Heart right ventricle (tissue), 16 donors: ENCODE results near the gene ST3GAL4. TPM values are rescaled to one million over a fixed set of nuclear protein-coding genes. Genes with fewer than 3 reads are reported as not detected.
A peak's percentile ranks its signal among the peaks of the same experiment; 100 is the strongest.

Experiments used
- ATAC-seq, 8 donors: fragments of 200-7000 bp; cut with Tn5 transposase; one replicate each; pipeline ENCODE4 v1.9.1; 2020; ENCODE audit warnings: mild to moderate bottlenecking in 8 of 8, moderate library complexity in 8 of 8, moderate number of reproducible peaks in 1 of 8
- DNase-seq, 2 donors: peaks; one replicate each; pipeline ENCODE4 v3.0.0-alpha.2; 2020
- H3K27ac ChIP-seq, 10 donors: fragments of 200-600 bp; sonication (generic) in 2 of 10; one replicate each; pipeline versions ENCODE4 v1.5.0 to v1.8.0; 2020 to 2022; ENCODE audit warnings: mild to moderate bottlenecking in 3 of 10
- H3K27me3 ChIP-seq, 7 donors: fragments of 200-600 bp; one replicate each; pipeline ENCODE4 v1.8.0; 2021 to 2022; ENCODE audit warnings: mild to moderate bottlenecking in 2 of 7
- H3K36me3 ChIP-seq, 9 donors: fragments of 200-600 bp; sonication (generic) in 1 of 9; one replicate each; pipeline versions ENCODE4 v1.5.0 to v1.8.0; 2020 to 2022; ENCODE audit warnings: mild to moderate bottlenecking in 2 of 9
- H3K4me1 ChIP-seq, 9 donors: fragments of 200-600 bp; sonication (generic) in 1 of 9; one replicate each; pipeline versions ENCODE4 v1.5.0 to v1.8.0; 2020 to 2022; ENCODE audit warnings: mild to moderate bottlenecking in 4 of 9
- H3K4me3 ChIP-seq, 10 donors: fragments of 200-600 bp; sonication (generic) in 2 of 10; one replicate each; pipeline versions ENCODE4 v1.5.0 to v1.8.0; 2020 to 2022; ENCODE audit warnings: mild to moderate bottlenecking in 7 of 10, moderate library complexity in 2 of 10
- H3K9me3 ChIP-seq, 11 donors: fragments of 200-600 bp in 10 of 11; sonication (generic) in 2 of 11; one replicate each; pipeline versions ENCODE4 v1.5.0 to v1.8.0; 2013 to 2022; ENCODE audit warnings: mild to moderate bottlenecking in 2 of 11, control low read depth in 1 of 11, moderate library complexity in 1 of 11
- WGBS, 2 donors: extraction: QIAGEN DNeasy Blood & Tissue Kit; methylation state at CpG; one replicate each; pipeline ENCODE4 v1.1.7; 2013; ENCODE audit warnings: inconsistent platforms in 1 of 2; 5-methylcytosine and 5-hydroxymethylcytosine counted together
- intact Hi-C, 10 donors: fragments of 100-400 bp; cut with DNase I; formaldehyde crosslinking; loops; one replicate each; pipeline versions ENCODE4 v1.11.1 to v1.14.2; 2022
- polyA plus RNA-seq, 2 donors: library from polyadenylated mRNA; stranded (reverse); fragments of 200-250 nt; gene quantifications; one replicate each; pipeline ENCODE4 v1.2.3, GENCODE V29; 2013
- total RNA-seq, 10 donors: library from RNA; stranded (reverse); fragmentation: NEBNext Ultra II Directional in 3 of 10; extraction: Animal tissue kit (Norgen Biotek cat#: 25700) in 3 of 10; gene quantifications; one replicate each; pipeline versions ENCODE4 v1.2.1 to v1.2.4, GENCODE V29; 2021 to 2023
- TF ChIP-seq, protein P1 (sequence below), 9 donors: fragments of 200-600 bp; sonication (generic) in 2 of 9; IDR thresholded peaks; one replicate each; pipeline versions ENCODE4 v1.5.0 to v1.8.0; 2021 to 2022; ENCODE audit warnings: antibody characterized with exemption in 9 of 9, mild to moderate bottlenecking in 5 of 9, moderate library complexity in 1 of 9
- donor health status: Arrhythmogenic right ventricular cardiomyopathy.
- donor health status: ischemic (EF 13 %, LVEDD 7.1; RV severe dilation, severe dysfunction).
- donor health status: healthy with polysubstance abuse.
- donor health status: DM: no; HTN: yes; CAD: no.
- donor health status: DM: no; HTN: no; CAD: no.
- donor health status: ischemic (EF 25% LVEDD 6.9; RV normal size, moderate dysfunction).
- donor health status: ischemic (EF 25% LVEDD 5.7; RV mildly dilated, moderate dysfunction).
- donor health status: healthy.
- donor health status: DM: yes; HTN: yes; CAD: no.
- donor health status: Ischemic cardiomyopathy.
- donor health status: ischemic (EF 35%, LVEDD 5.7; RV mildly dilated, moderate dysfunction).
- donor health status: nonischemic (EF 11% LVEDD 7.7; RV severe dilation, severe dysfunction).
- donor health status: DM: yes; HTN: yes; CAD: no.
- donor health status: PGD.
- donor health status: ischemic (EF 29% LVEDD 5.4; RV normal size, mild dysfunction).
- donor health status: nonischemic (EF 23%, LVEDD 6.1; RV moderate dilation, normal function).

ST3GAL4 gene
- total and polyA plus RNA-seq, 12 donors: 24.8 to 98.2 (median 44.8) TPM

DNA sequence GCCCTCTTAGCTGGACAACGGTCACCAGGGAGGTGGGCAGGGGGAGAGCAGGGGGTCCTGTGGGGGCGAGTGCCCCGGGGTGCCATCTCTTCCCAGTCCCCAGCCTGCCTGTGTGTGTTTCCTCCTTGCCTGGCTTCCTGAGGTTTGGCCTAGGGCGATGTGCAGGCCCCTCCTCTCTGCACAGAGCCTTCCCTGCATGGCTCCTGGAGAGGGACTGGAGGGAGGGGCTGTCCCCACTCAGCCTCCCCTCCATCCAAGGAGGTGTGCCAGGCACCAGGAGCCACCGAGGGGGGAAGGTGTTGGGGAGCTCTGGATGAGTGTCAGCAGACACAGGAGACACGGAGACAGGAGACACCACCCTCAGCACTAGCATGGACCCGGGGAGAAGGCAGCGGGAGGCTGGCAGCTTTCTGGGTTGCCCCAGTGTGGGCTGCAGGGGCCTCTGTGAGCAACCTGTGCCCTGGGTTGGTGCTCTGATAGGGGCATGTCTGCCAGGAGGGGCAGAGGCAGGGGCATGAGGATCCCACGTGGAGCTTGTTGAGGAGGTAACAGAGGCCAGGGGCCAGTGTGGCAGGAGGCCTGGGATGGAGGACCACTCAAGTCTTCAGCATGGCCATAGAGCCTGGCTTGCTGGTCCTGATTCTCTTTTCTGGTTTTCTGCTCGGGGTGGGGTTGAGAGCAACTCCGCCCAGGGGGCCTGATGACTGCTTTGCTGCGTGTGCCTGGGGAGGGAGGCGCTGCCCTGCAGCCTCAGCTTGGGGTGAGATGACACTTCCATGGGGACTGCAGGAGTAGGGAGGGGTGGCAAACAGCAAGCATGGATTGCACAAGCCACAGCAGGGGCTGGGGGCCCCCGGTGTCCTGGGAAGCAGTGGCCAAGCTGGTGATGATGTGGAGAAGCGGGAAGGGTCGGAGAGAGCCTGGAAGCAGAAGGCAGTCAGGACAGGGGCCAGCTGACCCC is 78.8 kb downstream of the ST3GAL4 start:
- peaks cover 6 to 76% (median 31%) of the 10 kb centered on the region in 9 donors for H3K4me1 ChIP-seq
- TF ChIP-seq, protein P1, sequence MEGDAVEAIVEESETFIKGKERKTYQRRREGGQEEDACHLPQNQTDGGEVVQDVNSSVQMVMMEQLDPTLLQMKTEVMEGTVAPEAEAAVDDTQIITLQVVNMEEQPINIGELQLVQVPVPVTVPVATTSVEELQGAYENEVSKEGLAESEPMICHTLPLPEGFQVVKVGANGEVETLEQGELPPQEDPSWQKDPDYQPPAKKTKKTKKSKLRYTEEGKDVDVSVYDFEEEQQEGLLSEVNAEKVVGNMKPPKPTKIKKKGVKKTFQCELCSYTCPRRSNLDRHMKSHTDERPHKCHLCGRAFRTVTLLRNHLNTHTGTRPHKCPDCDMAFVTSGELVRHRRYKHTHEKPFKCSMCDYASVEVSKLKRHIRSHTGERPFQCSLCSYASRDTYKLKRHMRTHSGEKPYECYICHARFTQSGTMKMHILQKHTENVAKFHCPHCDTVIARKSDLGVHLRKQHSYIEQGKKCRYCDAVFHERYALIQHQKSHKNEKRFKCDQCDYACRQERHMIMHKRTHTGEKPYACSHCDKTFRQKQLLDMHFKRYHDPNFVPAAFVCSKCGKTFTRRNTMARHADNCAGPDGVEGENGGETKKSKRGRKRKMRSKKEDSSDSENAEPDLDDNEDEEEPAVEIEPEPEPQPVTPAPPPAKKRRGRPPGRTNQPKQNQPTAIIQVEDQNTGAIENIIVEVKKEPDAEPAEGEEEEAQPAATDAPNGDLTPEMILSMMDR (IDR thresholded peaks at IDR 0.05): no peak
- 77 to 81% methylated on average over 16 of the region's 16 CpGs for whole genome bisulfite sequencing, 2 donors
- H3K9me3 ChIP-seq: no peaks in the 10 kb centered on the region
- no peaks in the 10 kb centered on the region for H3K36me3 ChIP-seq
- no peak overlapping the region for H3K4me3 ChIP-seq
- DNase-seq (no peak), ATAC-seq (no peak)
- intact Hi-C loops: loop anchor here in 3 of 10 donors (5.0 to 10.0 kb wide), 3 partner anchors 117 to 122 kb away; no protein-coding TSS in a partner anchor
- no peak overlapping the region for H3K27ac ChIP-seq
- no peaks in the 10 kb centered on the region for H3K27me3 ChIP-seq

DNA sequence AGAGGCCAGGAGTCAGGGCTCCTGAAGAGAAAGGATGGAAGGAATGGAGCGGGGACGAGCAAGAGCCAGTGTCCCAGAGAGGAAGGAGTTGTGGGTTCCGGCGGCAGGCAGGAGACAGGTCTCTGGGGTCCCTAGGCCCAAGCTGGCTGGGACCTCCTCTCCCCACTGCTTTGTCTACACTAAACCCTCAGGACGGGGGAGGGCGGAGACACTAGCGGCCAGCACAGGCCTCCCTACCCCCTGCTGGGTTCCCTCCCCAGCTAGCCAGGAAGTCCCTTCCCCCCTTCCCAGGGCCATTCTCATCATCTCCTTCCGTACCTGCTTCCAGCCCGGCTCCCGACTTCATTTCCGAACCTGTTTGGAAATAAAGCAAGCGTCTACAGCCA is 79.5 kb downstream of the ST3GAL4 start:
- TF ChIP-seq, protein P1 (IDR thresholded peaks at IDR 0.05): no peak
- H3K27me3 ChIP-seq: no peaks in the 10 kb centered on the region
- H3K4me1 ChIP-seq: peaks cover 6 to 76% (median 31%) of the 10 kb centered on the region in 9 donors
- H3K9me3 ChIP-seq: no peaks in the 10 kb centered on the region
- DNase-seq (no peak), ATAC-seq (no peak)
- WGBS, 2 donors: 59 to 72% methylated on average over 12 of the region's 12 CpGs
- H3K27ac ChIP-seq: no peak overlapping the region
- H3K36me3 ChIP-seq: no peaks in the 10 kb centered on the region
- no peak overlapping the region for H3K4me3 ChIP-seq
- intact Hi-C loops: loop anchor here in 7 of 10 donors (5.0 to 10.0 kb wide), 3 partner anchors 118 to 123 kb away; no protein-coding TSS in a partner anchor

- TF ChIP-seq, protein P1 (IDR thresholded peaks at IDR 0.05): no peak
- H3K4me3 ChIP-seq: no peak overlapping the region
- DNase-seq (peak in 1 of 2 donors; percentile 39), ATAC-seq (peak in 6 of 8 donors; percentile 23 to 51 (median 32))
- peaks cover 9 to 74% (median 36%) of the 10 kb centered on the region in 9 donors for H3K4me1 ChIP-seq
- no peaks in the 10 kb centered on the region for H3K36me3 ChIP-seq
- no peaks in the 10 kb centered on the region for H3K9me3 ChIP-seq
- intact Hi-C loops: loop anchor here in 5 of 10 donors (5.0 to 10.0 kb wide), 2 partner anchors 121 to 124 kb away; no protein-coding TSS in a partner anchor
- H3K27ac ChIP-seq: peak overlapping the region in 7 of 10 donors; percentile 26 to 61 (median 35)
- H3K27me3 ChIP-seq: peaks cover 0 to 3% (median 0%) of the 10 kb centered on the region in 7 donors
- whole genome bisulfite sequencing, 2 donors: 69 to 78% methylated on average over 7 of the region's 7 CpGs
Observed at GRCh38 chr11:126436209-126436755, 80.8 kb downstream of the ST3GAL4 start.

GRCh38 chr11:126437731-126438130 is 82.2 kb downstream of the ST3GAL4 start:
- no peak overlapping the region for H3K4me3 ChIP-seq
- H3K27ac ChIP-seq: peak overlapping the region in 2 of 10 donors; percentile 13 to 24
- H3K9me3 ChIP-seq: no peaks in the 10 kb centered on the region
- DNase-seq (no peak), ATAC-seq (no peak)
- H3K4me1 ChIP-seq: peaks cover 4 to 60% (median 22%) of the 10 kb centered on the region in 9 donors
- TF ChIP-seq, protein P1 (IDR thresholded peaks at IDR 0.05): no peak
- intact Hi-C loops: loop anchor here in 7 of 10 donors (1.0 to 10.0 kb wide), 4 partner anchors 123 to 553 kb away; no protein-coding TSS in a partner anchor
- H3K27me3 ChIP-seq: peaks cover 0 to 4% (median 0%) of the 10 kb centered on the region in 7 donors
- 97 to 98% methylated on average over 5 of the region's 5 CpGs for WGBS, 2 donors
- H3K36me3 ChIP-seq: no peaks in the 10 kb centered on the region
